GM18520 (cell line): Measurements from ENCODE around the gene PYGB.
"Not testable (repeated sequence)": the region's sequence is repeated elsewhere in the genome, so short reads cannot be mapped to it uniquely, and the experiment has no call there.

Experiments
- ATAC-seq: cut with Tn5 transposase; IDR thresholded peaks from one replicate; pipeline ENCODE4 v1.9.1; 2021; ENCODE audit not compliant: unreplicated experiment

PYGB gene

GRCh38 chr20:25325997-25326396 is 78.1 kb downstream of the PYGB start:
- no peak for ATAC-seq

GRCh38 chr20:25327521-25328235 is 79.8 kb downstream of the PYGB start:
- no peak for ATAC-seq

GRCh38 chr20:25328954-25329498 is 81.1 kb downstream of the PYGB start:
- no peak for ATAC-seq

GRCh38 chr20:25334972-25335371 is 87.1 kb downstream of the PYGB start:
- ATAC-seq = not testable (repeated sequence)

- no peak for ATAC-seq
These were observed 88.9 kb downstream of the PYGB start for GRCh38 chr20:25336561-25337422.

GRCh38 chr20:25338112-25339023 is 90.5 kb downstream of the PYGB start:
- ATAC-seq = no peak

GRCh38 chr20:25339608-25340007 is 91.7 kb downstream of the PYGB start:
- no peak for ATAC-seq

GRCh38 chr20:25340380-25340779 is 92.5 kb downstream of the PYGB start:
- no peak for ATAC-seq

- ATAC-seq = no peak
These were observed 94.1 kb downstream of the PYGB start for GRCh38 chr20:25341716-25342680.

- ATAC-seq = no peak
These were observed 96.7 kb downstream of the PYGB start for GRCh38 chr20:25344634-25345033.

- ATAC-seq = no peak
These were observed 97.8 kb downstream of the PYGB start for GRCh38 chr20:25345721-25346120.

GRCh38 chr20:25346349-25346748 is 98.5 kb downstream of the PYGB start:
- no peak for ATAC-seq
